Progenitor cell of endocrine pancreas (in vitro differentiated cells): ENCODE data around the gene LRTM2. TPM values are rescaled to one million over a fixed set of nuclear protein-coding genes. Genes with fewer than 3 reads are reported as not detected.

Experiments used
- DNase-seq: peaks from one replicate; pipeline ENCODE4 v3.0.0; 2021; ENCODE audit warnings: low spot score; ENCODE audit not compliant: unreplicated experiment
- H3K27ac Mint-ChIP-seq: 2 replicates; pipeline ENCODE4 v1.8.0; 2021; ENCODE audit warnings: mild to moderate bottlenecking, moderate library complexity, mixed read lengths
- H3K27me3 Mint-ChIP-seq: 2 replicates; pipeline ENCODE4 v1.8.0; 2021; ENCODE audit warnings: mixed read lengths
- H3K36me3 Mint-ChIP-seq: 2 replicates; pipeline ENCODE4 v1.8.0; 2022; ENCODE audit warnings: mixed read lengths; ENCODE audit not compliant: insufficient read depth
- H3K4me1 Mint-ChIP-seq: 2 replicates; pipeline ENCODE4 v1.8.0; 2021; ENCODE audit warnings: low read depth, mixed read lengths
- H3K4me3 Mint-ChIP-seq: 2 replicates; pipeline ENCODE4 v1.8.0; 2021; ENCODE audit warnings: low read depth, mild to moderate bottlenecking, moderate library complexity, mixed read lengths
- H3K9me3 Mint-ChIP-seq: 2 replicates; pipeline ENCODE4 v1.8.0; 2021; ENCODE audit warnings: low read depth, mixed read lengths
- total RNA-seq: library from RNA; stranded (reverse); gene quantifications from 2 replicates; pipeline ENCODE4 v1.2.1, GENCODE V29; 2021
- TF ChIP-seq, protein P1 (sequence below): fragments of 200-600 bp; sonication (generic); IDR thresholded peaks from one replicate; pipeline ENCODE4 v1.5.0; 2021; ENCODE audit warnings: antibody characterized with exemption, mild to moderate bottlenecking; ENCODE audit not compliant: unreplicated experiment

The LRTM2 gene
- total RNA-seq, 1 donor from 2014 or later, result 0.48 TPM

DNA sequence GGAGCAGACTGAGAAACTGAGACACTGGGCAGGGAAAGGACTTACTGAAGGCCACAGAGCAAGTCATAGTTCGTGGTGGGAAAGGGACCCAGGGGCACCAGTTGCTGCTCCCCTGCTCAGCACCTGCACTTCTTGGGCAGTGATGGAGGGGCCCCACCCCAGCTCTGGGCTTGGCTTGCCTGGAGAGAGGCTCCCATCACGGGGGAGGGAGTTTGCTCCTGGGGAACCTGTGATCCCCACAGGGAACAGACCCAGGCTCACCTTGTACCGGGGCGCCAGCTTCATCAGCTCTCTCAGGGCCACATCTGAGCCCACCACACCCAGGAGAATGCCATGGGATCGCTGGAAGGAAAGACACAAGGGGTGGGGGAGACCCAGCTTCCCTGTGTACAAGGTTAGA is 58.3 kb downstream of the LRTM2 start:
- TF ChIP-seq, protein P1, sequence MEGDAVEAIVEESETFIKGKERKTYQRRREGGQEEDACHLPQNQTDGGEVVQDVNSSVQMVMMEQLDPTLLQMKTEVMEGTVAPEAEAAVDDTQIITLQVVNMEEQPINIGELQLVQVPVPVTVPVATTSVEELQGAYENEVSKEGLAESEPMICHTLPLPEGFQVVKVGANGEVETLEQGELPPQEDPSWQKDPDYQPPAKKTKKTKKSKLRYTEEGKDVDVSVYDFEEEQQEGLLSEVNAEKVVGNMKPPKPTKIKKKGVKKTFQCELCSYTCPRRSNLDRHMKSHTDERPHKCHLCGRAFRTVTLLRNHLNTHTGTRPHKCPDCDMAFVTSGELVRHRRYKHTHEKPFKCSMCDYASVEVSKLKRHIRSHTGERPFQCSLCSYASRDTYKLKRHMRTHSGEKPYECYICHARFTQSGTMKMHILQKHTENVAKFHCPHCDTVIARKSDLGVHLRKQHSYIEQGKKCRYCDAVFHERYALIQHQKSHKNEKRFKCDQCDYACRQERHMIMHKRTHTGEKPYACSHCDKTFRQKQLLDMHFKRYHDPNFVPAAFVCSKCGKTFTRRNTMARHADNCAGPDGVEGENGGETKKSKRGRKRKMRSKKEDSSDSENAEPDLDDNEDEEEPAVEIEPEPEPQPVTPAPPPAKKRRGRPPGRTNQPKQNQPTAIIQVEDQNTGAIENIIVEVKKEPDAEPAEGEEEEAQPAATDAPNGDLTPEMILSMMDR, result no peak
- Mint-ChIP-seq H3K36me3 (no peaks in the 10 kb centered on the region), H3K27me3 (peaks cover 13% of the 10 kb centered on the region), H3K9me3 (no peaks in the 10 kb centered on the region), H3K4me3 (no peak overlapping the region), H3K4me1 (peaks cover 16% of the 10 kb centered on the region), H3K27ac (no peak overlapping the region)
- DNase-seq, result no peak

DNA sequence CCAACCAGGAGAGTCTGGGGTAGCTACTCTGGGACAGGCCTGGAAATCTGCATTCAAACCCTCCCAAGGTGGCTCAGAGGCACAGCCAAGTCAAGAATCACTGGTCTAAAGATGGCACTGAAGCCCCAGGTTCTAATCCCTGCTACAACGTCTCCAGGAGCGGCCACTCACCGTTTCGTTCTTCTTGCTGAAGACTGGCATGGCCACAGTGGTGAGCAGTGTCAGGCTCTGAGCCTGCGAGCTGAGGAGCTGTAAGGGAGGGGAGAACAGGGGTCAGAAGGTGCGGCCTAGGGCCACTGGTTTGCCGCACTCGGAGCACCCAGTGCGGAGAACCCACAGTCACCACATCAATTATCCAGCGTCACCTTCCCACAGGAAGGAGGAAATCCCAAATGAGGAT is 59.3 kb downstream of the LRTM2 start:
- no peak for DNase-seq
- no peaks in the 10 kb centered on the region for H3K36me3 Mint-ChIP-seq
- peaks cover 16% of the 10 kb centered on the region for H3K4me1 Mint-ChIP-seq
- no peak overlapping the region for H3K27ac Mint-ChIP-seq
- peaks cover 13% of the 10 kb centered on the region for H3K27me3 Mint-ChIP-seq
- H3K9me3 Mint-ChIP-seq, result no peaks in the 10 kb centered on the region
- no peak overlapping the region for H3K4me3 Mint-ChIP-seq
- TF ChIP-seq, protein P1, result no peak

DNA sequence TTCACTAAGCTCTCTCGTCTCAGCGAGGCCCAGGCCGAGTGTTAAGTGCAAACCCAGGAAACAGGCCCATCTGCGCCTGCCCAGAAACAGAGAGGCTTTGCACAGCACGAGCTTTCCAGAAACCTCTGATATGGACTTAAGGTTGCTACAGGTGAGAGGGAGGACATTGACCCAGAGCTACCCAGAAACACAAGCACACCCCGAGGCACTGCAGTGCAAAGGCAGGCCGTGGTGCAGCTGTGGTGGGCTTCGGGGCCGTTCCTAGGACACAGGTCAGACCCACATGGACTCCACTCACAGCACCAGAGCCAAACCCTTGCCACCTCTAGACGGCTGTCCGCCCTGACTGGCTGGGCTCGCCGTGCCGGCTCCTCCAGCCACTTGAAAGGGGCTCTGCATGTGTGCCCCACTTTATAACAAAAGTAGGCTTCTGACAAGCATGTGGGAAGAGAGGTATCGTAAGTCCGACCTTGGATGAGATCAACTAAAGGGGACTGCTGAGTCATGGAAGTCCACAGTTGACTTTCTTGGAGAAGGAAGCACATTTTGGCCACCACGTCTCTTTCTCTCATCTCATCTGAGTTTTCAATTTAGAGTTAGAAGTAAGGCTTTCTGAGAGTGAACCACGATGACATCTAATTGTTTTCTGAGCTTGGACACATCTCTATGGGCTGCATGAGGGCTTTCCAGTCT is 59.9 kb downstream of the LRTM2 start:
- peaks cover 15% of the 10 kb centered on the region for H3K4me1 Mint-ChIP-seq
- no peak overlapping the region for H3K27ac Mint-ChIP-seq
- peaks cover 13% of the 10 kb centered on the region for H3K27me3 Mint-ChIP-seq
- no peak for DNase-seq
- TF ChIP-seq, protein P1, result no peak
- no peaks in the 10 kb centered on the region for H3K9me3 Mint-ChIP-seq
- H3K36me3 Mint-ChIP-seq, result no peaks in the 10 kb centered on the region
- H3K4me3 Mint-ChIP-seq, result no peak overlapping the region

DNA sequence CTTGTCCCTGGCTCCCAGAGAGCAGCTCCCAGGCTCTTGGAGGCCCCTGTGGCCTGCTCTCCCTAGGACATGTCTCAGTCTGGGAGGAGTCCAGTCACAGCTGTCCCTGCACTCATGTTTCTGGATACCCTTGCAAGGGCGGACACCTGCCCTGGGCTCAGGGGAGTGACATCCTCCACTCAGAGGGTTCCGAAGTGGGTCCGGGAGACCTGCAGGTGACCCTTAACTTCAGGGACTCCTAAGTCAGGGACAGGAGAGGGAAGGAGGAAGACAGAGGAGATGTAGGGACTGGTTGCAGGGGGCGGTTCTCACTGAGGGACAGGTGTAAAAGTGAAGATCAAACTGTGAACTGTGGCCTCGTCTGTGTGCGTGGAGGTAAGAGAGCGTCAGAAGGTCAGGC is 60.5 kb downstream of the LRTM2 start:
- no peak for DNase-seq

DNA sequence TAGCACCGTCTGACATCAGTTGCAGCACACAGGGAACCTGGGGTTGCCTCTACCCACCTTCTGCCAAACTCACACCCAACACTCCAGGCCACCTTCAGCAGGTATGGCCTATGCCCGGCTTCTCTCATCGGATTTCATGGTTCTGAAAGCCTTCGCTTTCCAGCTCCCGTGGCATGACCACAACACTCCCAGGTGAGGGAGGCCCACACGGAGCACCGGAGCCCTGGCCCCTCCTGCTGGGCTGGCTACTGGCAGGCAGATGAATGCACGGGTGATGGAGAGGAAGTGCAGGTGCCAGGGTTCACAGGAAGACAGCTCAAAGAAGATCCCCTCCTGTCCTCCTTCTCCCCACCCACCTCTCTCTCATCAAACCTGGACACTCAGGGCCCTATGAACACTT is 60.9 kb downstream of the LRTM2 start:
- H3K27ac Mint-ChIP-seq, result no peak overlapping the region
- H3K4me1 Mint-ChIP-seq, result peaks cover 19% of the 10 kb centered on the region
- no peak for DNase-seq
- no peaks in the 10 kb centered on the region for H3K9me3 Mint-ChIP-seq
- peaks cover 10% of the 10 kb centered on the region for H3K27me3 Mint-ChIP-seq
- no peak overlapping the region for H3K4me3 Mint-ChIP-seq
- H3K36me3 Mint-ChIP-seq, result no peaks in the 10 kb centered on the region
- TF ChIP-seq, protein P1, result no peak

More for the DNA sequence above, 60.5 kb downstream of the LRTM2 start:
- Mint-ChIP-seq H3K9me3 (no peaks in the 10 kb centered on the region), H3K36me3 (no peaks in the 10 kb centered on the region), H3K4me1 (peaks cover 18% of the 10 kb centered on the region), H3K4me3 (no peak overlapping the region), H3K27ac (no peak overlapping the region), H3K27me3 (peaks cover 10% of the 10 kb centered on the region)
- TF ChIP-seq, protein P1, result no peak
